H1 (cell line): ENCODE measurements around the gene OSBPL2. TPM values are rescaled to one million over a fixed set of nuclear protein-coding genes. Genes with fewer than 3 reads are reported as not detected.

Source experiments
- CTBP2 ChIP-seq: IDR thresholded peaks from 2 replicates; pipeline ENCODE4 v1.7.0; 2011; ENCODE audit warnings: borderline replicate concordance, mild to moderate bottlenecking, moderate library complexity, mixed read lengths, low read length; ENCODE audit not compliant: insufficient read depth, insufficient read length
- JUN ChIP-seq: IDR thresholded peaks from 2 replicates; pipeline ENCODE4 v1.6.1; 2011; ENCODE audit warnings: low read depth, mild to moderate bottlenecking, improper control_type of control experiment, low read length
- POLR2AphosphoS5 ChIP-seq: IDR thresholded peaks from 2 replicates; pipeline ENCODE4 v1.6.1; 2011; ENCODE audit warnings: low read depth, low read length
- SRF ChIP-seq: IDR thresholded peaks from 2 replicates; pipeline ENCODE4 v1.6.1; 2011; ENCODE audit warnings: mild to moderate bottlenecking, low read depth, low read length, moderate library complexity
- polyA plus RNA-seq, 7 experiments: library from polyadenylated mRNA; depleted of rRNA in 3 of 7; stranded (reverse) in 5 of 7; unstranded in 2 of 7; fragments of >200 nt in 5 of 7; fragments of 200-250 nt in 2 of 7; gene quantifications; 1 replicate in 5 of 7; 2 replicates in 1 of 7; 4 replicates in 1 of 7; pipeline versions ENCODE4 v1.2.1 to v1.2.3, GENCODE V29; 2011 to 2013; ENCODE audit warnings: missing spikeins in 2 of 7, mixed read lengths in 2 of 7
- total RNA-seq: library from RNA; stranded (reverse); fragmentation: NEBNext Ultra II Directional; extraction: Animal tissue kit (Norgen Biotek cat#: 25700); gene quantifications from 2 replicates; pipeline ENCODE4 v1.2.1, GENCODE V29; 2021

Gene OSBPL2
- total and polyA plus RNA-seq, 2 of the 8 experiments (the other 6 are each of a cell fraction or from before 2014, with no cell fraction given) = 11.7 to 42.4 TPM

DNA sequence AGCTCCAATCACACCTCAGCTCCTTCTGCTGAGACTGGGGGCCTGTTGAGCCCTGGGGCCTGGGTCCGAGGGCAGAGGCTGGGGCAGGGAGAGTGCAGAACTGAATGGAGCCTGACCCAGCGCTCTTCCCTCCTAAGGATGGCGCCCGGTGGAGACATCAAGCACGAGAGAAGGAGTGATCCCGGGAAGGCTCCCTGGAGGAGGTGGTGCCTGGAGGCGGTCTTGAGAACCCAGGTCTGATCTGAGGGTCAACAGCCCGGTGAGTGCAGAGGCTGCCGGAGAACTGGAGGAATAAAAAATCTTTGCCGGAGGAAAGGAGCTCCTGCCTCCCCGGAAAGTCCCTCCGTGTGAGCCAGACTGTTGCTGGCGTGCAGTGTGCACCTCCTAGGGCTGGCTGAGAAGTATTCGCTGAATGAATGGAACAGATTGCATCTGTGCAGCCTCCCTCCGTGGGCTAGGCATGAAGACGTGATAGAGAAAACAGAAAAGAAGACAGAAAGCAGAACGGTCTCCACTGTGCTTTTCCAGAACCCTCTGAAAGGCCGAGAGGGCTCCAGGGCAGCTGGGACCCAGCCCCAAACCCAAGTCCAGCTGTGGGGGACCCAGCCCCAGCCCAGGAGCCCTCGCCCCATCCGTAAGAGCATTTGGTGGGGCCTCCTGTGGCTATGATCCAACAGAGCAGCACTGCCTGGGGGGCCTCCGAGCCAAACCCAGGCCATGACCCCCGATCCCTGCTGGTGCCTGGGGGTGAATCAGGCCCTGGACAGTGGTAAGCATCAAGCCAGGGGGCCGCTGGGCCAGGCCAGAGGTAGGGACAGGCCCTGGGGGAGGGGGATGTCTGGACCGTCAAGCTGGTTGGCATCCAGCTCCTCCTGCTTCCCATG lies 11.4 kb upstream of the OSBPL2 start (continued):
- TF ChIP-seq CTBP2 (no peak), POLR2AphosphoS5 (no peak), JUN (no peak), SRF (no peak)
- TF ChIP-seq, all 59 proteins: peak for 0
